ENCODE data around the gene CALML5.

CALML5 gene

DNA sequence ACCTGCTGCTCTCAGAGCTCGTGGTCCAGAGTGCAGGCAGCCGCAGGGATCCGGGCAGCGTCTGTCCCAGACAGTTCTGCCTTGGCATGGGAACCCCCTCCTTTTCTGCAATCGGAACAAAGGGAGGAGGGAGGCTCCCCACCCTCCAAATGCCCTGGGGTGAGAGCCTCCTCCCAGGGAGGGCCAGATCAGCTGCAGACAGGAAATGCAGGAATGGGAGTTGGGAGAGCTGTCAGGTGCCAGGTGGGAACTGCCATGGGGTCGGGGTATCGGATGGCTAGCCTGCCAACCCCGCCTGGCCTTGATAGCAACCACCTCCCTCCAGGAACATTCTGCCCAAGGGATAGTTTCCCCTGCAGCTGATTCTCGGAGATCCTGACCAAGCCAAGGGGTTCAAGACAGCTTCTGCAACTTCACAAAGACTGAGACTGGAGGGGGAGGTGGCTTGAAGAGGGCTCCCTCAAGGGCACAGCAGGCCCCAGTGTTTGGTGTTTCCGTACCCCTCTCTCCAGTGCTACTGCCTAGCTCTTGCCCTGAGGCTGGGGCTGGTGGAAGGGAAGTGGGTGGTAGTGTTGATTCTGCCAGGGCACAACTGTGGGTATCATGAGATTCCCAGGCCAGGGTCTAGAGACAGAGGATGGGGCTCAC, at the start of gene CALML5:
CALML5 (minus strand) TSS at position 78 of the 648 bp plus-strand sequence. CDS start 132 bp downstream, outside the sequence.
- no peak for DNase-seq

DNA sequence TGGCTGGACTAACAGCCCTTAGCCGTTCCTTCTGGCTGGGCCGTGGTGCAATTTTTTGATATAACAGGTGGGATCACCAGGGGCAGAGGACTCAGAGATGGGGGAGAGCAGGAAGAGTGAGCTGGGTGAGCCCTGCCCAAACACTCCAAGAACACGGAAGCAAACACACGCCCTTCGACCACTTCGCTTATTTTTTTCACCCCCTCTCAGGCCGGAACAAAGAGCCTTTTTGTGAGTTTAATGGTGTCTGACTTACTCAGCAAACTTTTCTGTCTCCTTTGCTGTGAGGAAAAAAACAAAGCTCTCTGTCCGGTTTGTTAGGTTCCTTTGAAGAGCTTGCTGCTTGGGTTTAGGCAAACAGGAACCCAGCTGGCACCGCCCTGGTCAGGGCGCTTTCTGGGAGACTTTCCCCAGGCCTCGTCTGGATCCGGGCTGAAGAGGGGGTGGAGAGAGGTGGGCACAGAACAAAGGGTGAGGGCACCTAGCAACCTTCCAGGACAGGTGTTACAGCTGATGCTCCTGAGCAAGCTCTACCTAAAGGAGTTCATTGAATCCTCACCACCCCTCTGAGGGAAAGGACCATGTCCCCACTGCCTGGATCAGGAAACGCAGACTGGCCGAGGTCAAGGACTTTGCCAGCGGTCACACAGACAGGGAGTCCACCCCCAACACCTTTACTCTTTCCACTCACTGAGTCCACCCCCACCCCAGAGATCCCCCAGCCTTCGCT, 48.7 kb upstream of the CALML5 start:
- no peak for DNase-seq

DNA sequence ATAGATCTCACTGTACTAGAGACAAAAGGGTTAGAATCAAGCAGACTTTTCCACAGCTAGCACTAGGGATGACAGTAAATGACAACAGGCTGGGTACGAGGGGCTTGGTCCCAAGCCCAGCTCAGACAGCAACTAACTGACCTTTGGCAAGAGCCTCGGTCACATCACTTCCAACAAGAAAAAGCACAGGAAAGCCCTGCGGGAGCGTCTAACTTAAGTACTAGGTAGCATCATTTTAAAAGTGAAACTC, 48.2 kb upstream of the CALML5 start:
- DNase-seq: no peak

DNA sequence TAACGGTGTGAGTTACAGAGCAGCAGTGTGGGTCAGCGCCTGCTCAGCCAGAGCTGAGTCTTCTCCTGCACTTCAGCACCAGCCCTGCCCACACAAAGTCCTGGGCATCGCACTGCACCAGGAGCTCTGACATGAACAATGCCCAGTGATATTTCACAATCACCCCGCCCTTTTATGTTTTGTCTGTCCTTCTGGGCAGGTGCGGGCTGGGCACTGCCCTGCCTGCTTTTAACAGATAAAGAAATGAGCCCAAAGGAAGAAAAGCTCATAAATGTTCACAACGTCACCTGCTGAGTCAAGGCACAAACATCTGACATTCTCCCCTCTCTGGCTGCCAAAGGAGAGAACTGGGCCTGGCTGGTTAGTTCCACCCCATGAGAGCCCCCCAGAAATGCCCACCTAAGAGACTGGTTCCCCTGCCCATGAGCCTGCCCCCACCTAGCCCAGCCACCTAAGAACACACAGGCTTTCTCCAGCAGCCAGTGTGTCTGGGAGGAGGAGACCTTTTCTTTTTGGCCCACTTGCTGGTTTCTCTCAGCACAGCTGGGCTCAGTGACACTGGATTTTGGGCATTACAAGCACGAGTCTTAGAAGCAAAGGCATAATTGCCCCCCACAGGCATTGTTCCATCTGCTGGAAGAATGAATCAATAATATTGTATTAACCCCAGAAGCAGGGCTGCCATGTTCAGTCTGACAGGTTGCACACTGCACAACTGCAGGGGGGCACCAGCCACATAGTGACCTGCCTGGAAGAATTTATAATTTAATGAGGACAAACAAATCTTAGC, 47.7 kb upstream of the CALML5 start:
- no peak for DNase-seq

GRCh38 chr10:5545778-5546710, 46.7 kb upstream of the CALML5 start:
- no peak for DNase-seq

GRCh38 chr10:5545426-5545777, 46.0 kb upstream of the CALML5 start:
- no peak for DNase-seq

DNA sequence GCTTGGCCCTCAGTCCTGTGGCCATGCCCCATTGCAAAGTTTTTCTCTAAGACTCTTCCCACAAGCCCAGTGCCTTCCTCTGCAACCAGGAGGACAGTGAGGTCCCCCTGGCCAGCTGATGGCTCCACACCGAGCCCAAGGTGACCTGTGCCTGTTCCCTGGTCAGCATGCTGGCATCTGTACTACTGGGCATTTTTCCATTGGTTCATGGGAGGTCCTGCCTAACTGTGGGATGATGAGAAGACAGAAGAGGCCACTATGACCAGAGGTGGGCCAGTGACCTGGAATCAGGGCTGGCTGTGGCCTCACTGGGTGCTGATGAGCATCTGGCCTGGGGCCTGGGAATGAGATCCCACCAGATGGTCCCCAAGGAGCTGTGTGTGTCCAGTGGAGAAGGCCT, 45.6 kb upstream of the CALML5 start:
- no peak for DNase-seq

- DNase-seq: no peak
Measured at GRCh38 chr10:5544216-5544805, 44.9 kb upstream of the CALML5 start.

GRCh38 chr10:5543623-5544022, 44.3 kb upstream of the CALML5 start:
- DNase-seq: no peak

DNA sequence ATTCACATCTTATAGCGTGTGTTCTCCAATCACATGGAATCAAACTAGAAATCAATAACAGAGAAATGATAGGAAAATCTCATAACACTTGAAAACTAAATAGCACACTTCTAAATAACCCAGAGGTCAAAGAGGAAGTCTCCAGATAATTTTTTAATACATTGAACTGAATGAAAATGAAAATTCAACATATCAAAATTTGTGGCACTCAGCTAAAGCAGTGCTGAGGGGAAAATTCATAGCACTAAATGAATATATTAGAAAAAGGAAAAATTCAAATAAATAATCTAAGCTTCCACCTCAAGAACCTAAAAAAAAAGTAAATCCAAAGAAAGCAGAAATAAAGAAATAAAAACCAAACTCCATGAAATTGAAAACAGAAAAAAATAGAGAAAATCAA, 42.7 kb upstream of the CALML5 start:
- DNase-seq: no peak

GRCh38 chr10:5540891-5541290, 41.5 kb upstream of the CALML5 start:
- no peak for DNase-seq

GRCh38 chr10:5540080-5540479, 40.7 kb upstream of the CALML5 start:
- no peak for DNase-seq

GRCh38 chr10:5538892-5539651, 39.7 kb upstream of the CALML5 start:
- no peak for DNase-seq

- no peak for DNase-seq
Measured at GRCh38 chr10:5538446-5538845, 39.1 kb upstream of the CALML5 start.

GRCh38 chr10:5537684-5538083, 38.3 kb upstream of the CALML5 start:
- DNase-seq: no peak

- no peak for DNase-seq
Measured at GRCh38 chr10:5536486-5537081, 37.2 kb upstream of the CALML5 start.

GRCh38 chr10:5534880-5535856, 35.8 kb upstream of the CALML5 start:
- DNase-seq: no peak

GRCh38 chr10:5534051-5534821, 34.9 kb upstream of the CALML5 start:
- no peak for DNase-seq

- no peak for DNase-seq
Measured at GRCh38 chr10:5533098-5533731, 33.8 kb upstream of the CALML5 start.
